ENCODE measurements around the gene TLK1. TPM values are rescaled to one million over a fixed set of nuclear protein-coding genes. Genes with fewer than 3 reads are reported as not detected.

The TLK1 gene
- total and polyA plus RNA-seq, 9 of the 15 experiments (the other 6 are each of a cell fraction or from before 2014, with no cell fraction given): 20.2 to 101 (median 40.5) TPM

DNA sequence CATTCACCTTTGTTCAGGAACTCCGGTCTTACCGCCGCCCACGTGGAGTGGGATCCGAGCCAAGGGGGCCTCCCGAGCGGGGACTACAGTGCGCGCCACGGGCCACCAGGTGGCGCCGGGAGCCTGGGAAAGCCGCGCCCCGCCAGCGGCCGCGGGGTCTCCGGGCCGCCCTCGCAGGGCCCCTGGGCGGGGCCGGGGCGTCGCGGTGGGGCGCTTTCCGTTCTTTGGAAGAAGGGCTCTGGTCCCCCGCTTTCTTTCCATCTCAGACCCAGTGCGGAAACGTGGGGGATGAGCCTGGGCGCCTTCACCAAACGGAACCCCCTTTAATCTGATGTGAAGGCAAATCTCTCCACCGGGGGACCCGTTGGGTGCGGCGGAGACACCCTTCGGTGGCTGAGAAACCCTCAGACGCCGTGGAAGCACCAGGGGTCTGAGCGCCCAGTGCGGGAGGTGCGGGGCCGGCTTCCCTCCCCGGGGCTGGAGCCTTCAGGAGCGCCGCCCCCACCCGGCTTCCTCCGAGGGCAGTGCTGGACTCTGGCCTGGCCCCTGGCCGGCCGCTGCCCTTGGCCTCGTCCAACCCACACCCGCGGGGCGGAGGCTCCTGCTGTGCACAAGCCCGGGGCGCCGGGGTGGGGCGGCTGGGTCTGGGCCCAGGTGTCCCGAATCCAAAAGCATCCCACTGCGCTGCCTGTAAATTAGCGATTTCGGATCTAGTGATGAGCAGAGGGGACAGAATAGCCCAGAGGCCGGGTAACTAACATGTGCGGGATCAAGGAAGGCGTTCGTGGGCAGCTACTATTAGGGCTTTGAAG, 187.0 kb downstream of the TLK1 start (continued):
- TF ChIP-seq, protein P1, sequence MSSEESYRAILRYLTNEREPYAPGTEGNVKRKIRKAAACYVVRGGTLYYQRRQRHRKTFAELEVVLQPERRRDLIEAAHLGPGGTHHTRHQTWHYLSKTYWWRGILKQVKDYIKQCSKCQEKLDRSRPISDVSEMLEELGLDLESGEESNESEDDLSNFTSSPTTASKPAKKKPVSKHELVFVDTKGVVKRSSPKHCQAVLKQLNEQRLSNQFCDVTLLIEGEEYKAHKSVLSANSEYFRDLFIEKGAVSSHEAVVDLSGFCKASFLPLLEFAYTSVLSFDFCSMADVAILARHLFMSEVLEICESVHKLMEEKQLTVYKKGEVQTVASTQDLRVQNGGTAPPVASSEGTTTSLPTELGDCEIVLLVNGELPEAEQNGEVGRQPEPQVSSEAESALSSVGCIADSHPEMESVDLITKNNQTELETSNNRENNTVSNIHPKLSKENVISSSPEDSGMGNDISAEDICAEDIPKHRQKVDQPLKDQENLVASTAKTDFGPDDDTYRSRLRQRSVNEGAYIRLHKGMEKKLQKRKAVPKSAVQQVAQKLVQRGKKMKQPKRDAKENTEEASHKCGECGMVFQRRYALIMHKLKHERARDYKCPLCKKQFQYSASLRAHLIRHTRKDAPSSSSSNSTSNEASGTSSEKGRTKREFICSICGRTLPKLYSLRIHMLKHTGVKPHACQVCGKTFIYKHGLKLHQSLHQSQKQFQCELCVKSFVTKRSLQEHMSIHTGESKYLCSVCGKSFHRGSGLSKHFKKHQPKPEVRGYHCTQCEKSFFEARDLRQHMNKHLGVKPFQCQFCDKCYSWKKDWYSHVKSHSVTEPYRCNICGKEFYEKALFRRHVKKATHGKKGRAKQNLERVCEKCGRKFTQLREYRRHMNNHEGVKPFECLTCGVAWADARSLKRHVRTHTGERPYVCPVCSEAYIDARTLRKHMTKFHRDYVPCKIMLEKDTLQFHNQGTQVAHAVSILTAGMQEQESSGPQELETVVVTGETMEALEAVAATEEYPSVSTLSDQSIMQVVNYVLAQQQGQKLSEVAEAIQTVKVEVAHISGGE (CRISPR knock-in tag; IDR thresholded peaks at IDR 0.05): peak in 1 of 3 experiments; percentile 12; a peak in 1 of 6 replicates
- TF ChIP-seq KAT7 (CRISPR knock-in tag; IDR thresholded peaks at IDR 0.05; ENCODE audit: borderline replicate concordance) (no peak), RBM39 (optimal IDR thresholded peaks at IDR 0.05; ENCODE audit: low read depth, low read length) (no peak), SMARCB1 (IDR thresholded peaks at IDR 0.05; ENCODE audit: insufficient read length, low read depth) (no peak), TCFL5 (CRISPR knock-in tag; conservative IDR thresholded peaks at IDR 0.05) (no peak), PHF21A (IDR thresholded peaks at IDR 0.05; ENCODE audit: borderline replicate concordance, low read depth) (0 out of 2 replicates have a peak, but pooled peaks have one; percentile 10), ZNF696 (CRISPR knock-in tag; conservative IDR thresholded peaks at IDR 0.05) (no peak), MCM7 (IDR thresholded peaks at IDR 0.05) (no peak), ZFP36 (IDR thresholded peaks at IDR 0.05; ENCODE audit: low read depth, low read length, partially characterized antibody) (no peak), CBX5 (IDR thresholded peaks at IDR 0.05; ENCODE audit: borderline replicate concordance, low read depth) (no peak), CBFA2T3 (IDR thresholded peaks at IDR 0.05) (no peak), SMAD2 (IDR thresholded peaks at IDR 0.05; ENCODE audit: low read depth, low read length) (no peak), GTF2E2 (tag; IDR thresholded peaks at IDR 0.05) (no peak), FOSL1 (tag; conservative IDR thresholded peaks at IDR 0.05) (peak; percentile 48), RBM17 (IDR thresholded peaks at IDR 0.05; ENCODE audit: borderline replicate concordance, low read depth, low read length) (no peak), TGIF2 (CRISPR knock-in tag; IDR thresholded peaks at IDR 0.05) (no peak), BMI1 (IDR thresholded peaks at IDR 0.05; ENCODE audit: low read length) (no peak)
- TF ChIP-seq, protein P2, sequence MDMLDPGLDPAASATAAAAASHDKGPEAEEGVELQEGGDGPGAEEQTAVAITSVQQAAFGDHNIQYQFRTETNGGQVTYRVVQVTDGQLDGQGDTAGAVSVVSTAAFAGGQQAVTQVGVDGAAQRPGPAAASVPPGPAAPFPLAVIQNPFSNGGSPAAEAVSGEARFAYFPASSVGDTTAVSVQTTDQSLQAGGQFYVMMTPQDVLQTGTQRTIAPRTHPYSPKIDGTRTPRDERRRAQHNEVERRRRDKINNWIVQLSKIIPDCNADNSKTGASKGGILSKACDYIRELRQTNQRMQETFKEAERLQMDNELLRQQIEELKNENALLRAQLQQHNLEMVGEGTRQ (CRISPR knock-in tag; IDR thresholded peaks at IDR 0.05): peak; percentile 62; the same call in 1 of the 2 replicates
- TF ChIP-seq, protein P3, sequence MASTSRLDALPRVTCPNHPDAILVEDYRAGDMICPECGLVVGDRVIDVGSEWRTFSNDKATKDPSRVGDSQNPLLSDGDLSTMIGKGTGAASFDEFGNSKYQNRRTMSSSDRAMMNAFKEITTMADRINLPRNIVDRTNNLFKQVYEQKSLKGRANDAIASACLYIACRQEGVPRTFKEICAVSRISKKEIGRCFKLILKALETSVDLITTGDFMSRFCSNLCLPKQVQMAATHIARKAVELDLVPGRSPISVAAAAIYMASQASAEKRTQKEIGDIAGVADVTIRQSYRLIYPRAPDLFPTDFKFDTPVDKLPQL (IDR thresholded peaks at IDR 0.05; ENCODE audit: extremely low read depth, insufficient read length): no peak
- TF ChIP-seq, protein P4, sequence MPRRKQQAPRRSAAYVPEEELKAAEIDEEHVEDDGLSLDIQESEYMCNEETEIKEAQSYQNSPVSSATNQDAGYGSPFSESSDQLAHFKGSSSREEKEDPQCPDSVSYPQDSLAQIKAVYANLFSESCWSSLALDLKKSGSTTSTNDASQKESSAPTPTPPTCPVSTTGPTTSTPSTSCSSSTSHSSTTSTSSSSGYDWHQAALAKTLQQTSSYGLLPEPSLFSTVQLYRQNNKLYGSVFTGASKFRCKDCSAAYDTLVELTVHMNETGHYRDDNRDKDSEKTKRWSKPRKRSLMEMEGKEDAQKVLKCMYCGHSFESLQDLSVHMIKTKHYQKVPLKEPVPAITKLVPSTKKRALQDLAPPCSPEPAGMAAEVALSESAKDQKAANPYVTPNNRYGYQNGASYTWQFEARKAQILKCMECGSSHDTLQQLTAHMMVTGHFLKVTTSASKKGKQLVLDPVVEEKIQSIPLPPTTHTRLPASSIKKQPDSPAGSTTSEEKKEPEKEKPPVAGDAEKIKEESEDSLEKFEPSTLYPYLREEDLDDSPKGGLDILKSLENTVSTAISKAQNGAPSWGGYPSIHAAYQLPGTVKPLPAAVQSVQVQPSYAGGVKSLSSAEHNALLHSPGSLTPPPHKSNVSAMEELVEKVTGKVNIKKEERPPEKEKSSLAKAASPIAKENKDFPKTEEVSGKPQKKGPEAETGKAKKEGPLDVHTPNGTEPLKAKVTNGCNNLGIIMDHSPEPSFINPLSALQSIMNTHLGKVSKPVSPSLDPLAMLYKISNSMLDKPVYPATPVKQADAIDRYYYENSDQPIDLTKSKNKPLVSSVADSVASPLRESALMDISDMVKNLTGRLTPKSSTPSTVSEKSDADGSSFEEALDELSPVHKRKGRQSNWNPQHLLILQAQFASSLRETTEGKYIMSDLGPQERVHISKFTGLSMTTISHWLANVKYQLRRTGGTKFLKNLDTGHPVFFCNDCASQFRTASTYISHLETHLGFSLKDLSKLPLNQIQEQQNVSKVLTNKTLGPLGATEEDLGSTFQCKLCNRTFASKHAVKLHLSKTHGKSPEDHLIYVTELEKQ (CRISPR knock-in tag; IDR thresholded peaks at IDR 0.05): no peak

Data from K562 (cell line).